K562 (cell line): ENCODE results near the gene PBX1.

ENCODE experiments used
- SNRNP70 ChIP-seq: fragments of 200-400 bp; formaldehyde crosslinking; optimal IDR thresholded peaks from 2 replicates; pipeline ENCODE3; 2017; ENCODE audit warnings: low read depth, low read length
- ZNF121 ChIP-seq: sonication (generic); formaldehyde crosslinking; conservative IDR thresholded peaks from 2 replicates; pipeline ENCODE4 v1.8.0; 2022; ENCODE audit warnings: missing genetic modification reagents

DNA sequence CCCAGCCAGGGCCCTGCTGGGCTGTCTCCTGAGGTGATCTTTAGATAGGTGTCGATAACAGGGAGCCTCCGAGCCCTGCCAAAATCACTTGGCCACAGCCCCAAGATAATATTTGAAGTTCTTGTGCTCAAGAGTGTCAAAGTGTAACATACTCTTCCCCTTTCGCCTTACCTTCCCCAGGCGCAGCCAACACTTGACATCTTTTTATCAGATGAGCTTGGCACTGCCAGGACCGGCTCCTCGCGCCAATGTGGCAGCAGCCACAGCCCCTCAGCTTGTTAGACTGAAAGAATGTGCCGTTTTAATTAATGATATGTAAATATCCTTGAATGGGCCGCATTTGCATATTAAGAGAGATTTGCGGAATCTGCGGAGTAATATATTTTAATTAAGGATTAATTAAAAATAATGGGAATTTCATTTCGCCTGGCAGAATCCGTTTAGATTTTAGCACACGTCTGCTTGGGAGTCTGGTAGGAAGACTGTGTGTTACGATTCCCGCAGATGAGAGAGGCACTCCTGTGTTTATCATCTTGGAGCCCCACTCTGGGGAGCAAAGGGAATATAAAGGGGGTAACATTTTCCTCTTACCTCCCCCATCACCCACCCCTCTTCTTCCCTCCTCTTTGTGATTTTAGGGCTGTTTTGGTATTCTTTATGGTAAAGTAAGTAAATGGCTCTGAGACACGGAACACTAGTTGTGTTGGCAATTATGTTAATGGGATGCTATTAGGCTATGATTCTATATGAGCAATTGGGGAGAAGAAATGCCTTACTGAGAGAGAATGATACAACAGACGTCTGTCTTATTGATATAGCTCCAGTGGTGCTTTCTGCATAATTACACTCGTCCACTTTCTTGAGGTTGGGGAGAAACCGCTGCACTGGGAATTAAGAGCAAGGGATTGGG is 109.8 kb downstream of the PBX1 start:
- TF ChIP-seq SNRNP70, result no peak
- TF ChIP-seq ZNF121, result no peak
